ENCODE data around the gene GRAPL.
"Not testable (repeated sequence)": the region's sequence is repeated elsewhere in the genome, so short reads cannot be mapped to it uniquely, and the experiment has no call there.

GRAPL gene

DNA sequence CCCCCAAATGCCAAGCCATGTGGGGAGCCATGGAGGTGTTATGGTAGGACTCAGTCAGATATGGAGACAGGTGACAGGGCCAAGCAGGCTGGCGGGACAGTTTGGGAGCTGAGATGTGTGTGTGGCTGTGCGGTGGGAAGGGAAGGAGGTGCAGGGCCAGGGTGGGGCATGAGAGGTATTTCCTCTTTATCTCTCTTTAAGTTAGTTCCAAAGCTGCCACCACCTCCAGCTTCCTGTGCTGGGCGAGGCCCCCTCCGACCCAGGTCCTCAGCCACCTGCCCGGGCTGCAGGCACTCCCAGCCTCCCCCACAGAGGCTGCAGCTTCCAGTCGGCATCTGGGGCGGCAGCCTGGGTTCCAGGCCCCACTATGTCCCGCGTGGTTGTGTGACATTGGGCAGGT, 6.4 kb downstream of the GRAPL start:
- DNase-seq (ENCODE audit: low read depth); H3K4me3 ChIP-seq (ENCODE audit: low read length): not testable (repeated sequence)

- not testable (repeated sequence) for DNase-seq (ENCODE audit: low read depth)
Observed at GRCh38 chr17:19135391-19135790, 8.0 kb downstream of the GRAPL start.

DNA sequence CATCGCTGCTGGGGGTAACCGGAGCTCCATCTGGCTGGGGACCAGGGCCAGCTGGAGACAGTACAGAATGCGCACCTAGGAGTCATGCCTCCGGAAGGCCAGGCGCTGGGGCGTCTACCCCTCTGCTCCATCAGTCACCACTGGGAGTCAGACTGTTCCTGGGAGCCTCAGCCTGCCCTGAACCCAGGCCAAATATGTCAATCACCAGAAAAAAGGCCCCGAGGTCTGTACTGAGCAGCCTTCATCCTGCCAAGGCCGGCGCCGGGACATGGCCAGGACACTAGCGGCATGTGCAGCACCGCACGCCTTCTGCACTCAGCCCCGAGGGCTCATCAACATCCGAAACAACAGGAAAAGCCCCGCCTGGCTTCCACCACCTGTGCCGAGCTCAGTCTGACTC, 8.7 kb downstream of the GRAPL start:
- H3K4me3 ChIP-seq (ENCODE audit: low read length); DNase-seq (ENCODE audit: low read depth): not testable (repeated sequence)

More at GRCh38 chr17:19135391-19135790, 8.0 kb downstream of the GRAPL start:
- H3K4me3 ChIP-seq (ENCODE audit: low read length), result not testable (repeated sequence)

DNA sequence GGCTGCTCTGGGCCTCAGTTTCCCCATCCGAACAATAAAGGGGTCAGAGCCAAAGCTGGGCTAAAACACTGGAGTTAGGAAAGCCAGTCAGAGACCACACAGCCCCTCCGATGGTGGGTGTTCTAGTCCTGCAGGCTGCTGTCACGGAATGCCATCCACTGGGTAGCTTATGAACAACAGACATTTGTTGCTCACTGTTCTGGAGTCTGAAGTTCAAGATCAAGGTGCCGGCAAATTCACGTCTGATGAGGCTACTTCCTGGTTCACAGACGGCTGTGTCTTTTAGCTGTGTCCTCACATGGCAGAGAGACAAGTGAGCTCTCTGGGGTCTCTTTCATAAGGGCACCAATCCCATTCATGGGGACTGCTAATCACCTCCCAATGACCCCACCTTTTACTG, 9.2 kb downstream of the GRAPL start:
- DNase-seq (ENCODE audit: low read depth); H3K4me3 ChIP-seq (ENCODE audit: low read length): not testable (repeated sequence)

DNA sequence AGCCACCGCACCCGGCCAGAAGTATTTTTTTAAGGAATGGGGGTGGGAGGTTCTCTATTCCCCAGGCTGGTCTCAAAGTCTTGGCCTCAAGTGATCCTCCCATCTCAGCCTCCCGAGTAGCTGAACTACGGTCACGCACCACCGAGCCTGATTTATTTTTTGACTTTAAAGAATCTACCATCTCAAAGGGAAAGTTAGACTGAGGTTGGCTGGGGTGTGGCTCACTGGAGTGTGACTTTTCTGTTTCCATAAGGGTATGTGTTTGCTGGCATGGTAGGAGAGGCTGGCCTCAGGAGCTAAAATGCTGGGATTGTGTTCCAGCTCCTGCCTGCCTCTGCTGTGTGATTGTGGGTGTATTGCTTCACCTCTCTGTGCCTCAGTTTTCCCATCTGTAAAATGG, 10.6 kb downstream of the GRAPL start:
- DNase-seq (ENCODE audit: low read depth); H3K4me3 ChIP-seq (ENCODE audit: low read length): not testable (repeated sequence)

GRCh38 chr17:19141366-19142155, 14.2 kb downstream of the GRAPL start:
- H3K4me3 ChIP-seq (ENCODE audit: low read length); DNase-seq (ENCODE audit: low read depth): not testable (repeated sequence)

DNA sequence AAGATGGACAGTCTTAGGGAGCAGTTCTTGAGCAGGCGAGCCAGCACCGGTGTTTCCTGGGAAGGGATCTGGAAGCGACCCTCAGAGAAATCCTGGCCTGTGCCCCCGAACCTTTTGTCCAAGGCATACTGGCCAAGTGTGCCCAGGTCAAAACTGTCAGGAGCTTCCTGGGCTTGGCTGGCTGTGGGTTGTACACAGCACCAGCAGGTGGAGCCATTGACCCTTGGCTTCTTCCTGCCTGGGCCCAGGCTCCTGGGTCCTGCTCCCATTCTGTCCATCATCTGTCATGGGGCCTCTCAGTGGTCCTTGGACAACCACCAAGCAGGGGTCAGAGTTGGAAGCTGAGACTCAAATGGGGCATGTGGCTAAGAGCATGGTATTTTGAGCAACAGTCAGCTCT, 15.0 kb downstream of the GRAPL start:
- not testable (repeated sequence) for DNase-seq (ENCODE audit: low read depth); H3K4me3 ChIP-seq (ENCODE audit: low read length)

DNA sequence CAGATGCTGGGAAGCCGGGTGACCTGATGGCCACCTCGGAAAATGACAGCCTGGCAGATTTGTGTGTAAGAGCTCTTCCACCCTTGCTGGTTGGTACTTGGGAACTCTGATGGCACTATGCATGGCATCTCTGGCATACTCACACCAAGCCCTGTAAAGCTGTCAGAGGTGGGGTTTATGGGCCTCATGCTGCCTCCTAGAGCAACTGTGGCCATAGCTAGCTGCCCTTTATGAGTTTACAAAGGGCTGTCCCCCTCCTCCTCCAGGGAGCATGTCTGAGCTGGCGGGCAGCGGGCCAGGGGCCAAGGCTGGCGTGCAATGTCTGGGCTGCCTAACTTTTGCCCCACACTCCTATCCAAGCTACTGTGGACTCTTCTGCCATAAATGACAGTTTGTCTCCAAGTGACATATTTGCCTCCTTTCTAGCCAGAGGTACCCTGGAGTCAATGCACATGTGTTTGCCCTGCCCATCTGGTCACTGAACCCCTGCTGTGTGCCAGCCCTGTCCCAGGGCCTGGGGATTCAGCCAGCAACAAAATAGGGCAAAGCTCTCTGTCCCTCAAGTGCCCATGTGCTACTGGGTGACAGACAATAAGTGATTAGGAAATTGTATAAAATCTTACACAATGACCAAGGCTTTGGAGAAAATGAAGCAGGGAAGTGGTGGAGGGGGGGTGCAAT, 15.8 kb downstream of the GRAPL start:
- DNase-seq (ENCODE audit: low read depth); H3K4me3 ChIP-seq (ENCODE audit: low read length): not testable (repeated sequence)

DNA sequence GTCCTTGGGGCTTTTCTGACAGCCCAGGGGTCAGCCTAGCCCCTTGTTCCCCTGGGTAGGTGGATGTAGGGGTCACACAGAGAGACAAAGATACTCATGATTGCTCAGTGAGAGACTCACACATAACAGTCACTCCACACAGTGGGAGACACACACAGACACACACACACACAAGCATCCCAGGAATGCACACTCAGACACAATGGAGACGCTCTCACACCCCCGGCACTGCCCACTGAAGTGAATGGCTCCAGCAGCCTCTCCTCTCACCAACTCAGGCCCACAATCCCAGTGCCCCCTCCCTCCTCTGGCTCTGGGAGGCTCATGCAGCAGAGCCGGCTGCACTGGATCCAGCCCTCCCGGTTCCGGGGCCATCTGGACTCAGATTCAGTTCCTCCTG, 17.0 kb downstream of the GRAPL start:
- not testable (repeated sequence) for H3K4me3 ChIP-seq (ENCODE audit: low read length); DNase-seq (ENCODE audit: low read depth)

GRCh38 chr17:19145471-19145870, 18.1 kb downstream of the GRAPL start:
- H3K4me3 ChIP-seq (ENCODE audit: low read length); DNase-seq (ENCODE audit: low read depth): not testable (repeated sequence)

DNA sequence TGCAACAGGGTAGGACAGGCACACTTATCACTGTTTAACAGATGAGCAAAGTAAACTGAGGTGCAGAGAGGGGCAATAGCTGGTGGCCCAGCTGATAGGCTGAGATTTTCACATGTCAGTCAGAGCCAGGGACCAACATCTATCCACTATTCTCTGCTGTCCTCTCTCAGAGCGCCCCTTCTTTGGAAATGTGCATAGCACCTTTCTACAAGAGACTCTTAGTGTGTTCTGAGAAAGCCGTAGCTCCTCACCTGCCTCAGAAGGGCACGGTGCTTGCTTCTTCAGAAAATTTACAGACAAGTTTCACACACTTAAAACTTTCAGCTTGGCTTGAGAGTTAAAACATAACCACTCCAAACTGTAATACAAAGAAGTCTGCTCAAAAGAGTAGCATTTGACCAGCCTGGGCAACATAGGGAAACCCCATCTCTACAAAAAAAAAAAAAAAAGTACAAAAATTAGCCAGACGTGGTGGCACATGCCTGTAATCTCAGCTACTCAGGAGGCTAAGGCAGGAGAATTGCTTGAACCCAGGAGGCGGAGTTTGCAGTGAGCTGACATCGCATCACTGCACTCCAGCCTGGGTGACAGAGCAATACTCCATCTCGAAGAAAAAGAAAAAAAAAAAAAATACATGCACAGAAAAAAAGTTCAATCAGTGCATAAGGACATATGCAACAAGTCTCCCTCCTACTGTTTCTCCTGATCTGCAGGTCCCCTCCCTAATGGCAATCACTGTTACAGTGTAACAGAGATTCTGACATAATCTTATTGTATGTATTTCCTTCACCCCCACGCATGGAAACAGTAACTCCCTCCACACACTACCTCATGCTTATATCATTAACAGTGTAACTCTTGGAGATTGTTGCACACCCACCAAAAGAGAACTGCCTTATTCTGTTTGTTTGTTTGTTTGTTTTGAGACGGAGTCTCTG, 23.6 kb downstream of the GRAPL start:
- DNase-seq (ENCODE audit: low read depth); H3K4me3 ChIP-seq (ENCODE audit: low read length): not testable (repeated sequence)

DNA sequence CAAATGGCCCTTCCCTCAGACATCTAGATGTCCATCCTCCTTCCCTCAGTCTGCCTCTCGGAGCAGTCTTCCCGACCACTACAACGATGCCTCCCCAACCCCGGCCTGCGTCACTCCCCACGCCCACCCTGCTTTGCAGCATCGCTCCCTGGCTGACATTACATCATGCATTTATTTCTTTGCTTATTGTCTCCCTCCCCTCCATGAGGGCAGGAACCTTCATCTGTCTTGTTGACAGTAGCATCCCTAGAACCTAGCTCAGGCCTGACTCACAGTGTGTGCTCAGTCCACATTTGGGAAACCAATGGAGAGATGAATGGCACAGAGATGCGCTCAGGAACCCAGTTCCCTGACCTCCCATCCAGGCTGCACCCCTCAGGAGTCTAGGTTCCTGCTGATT, 30.2 kb downstream of the GRAPL start:
- not testable (repeated sequence) for H3K4me3 ChIP-seq (ENCODE audit: low read length); DNase-seq (ENCODE audit: low read depth)

DNA sequence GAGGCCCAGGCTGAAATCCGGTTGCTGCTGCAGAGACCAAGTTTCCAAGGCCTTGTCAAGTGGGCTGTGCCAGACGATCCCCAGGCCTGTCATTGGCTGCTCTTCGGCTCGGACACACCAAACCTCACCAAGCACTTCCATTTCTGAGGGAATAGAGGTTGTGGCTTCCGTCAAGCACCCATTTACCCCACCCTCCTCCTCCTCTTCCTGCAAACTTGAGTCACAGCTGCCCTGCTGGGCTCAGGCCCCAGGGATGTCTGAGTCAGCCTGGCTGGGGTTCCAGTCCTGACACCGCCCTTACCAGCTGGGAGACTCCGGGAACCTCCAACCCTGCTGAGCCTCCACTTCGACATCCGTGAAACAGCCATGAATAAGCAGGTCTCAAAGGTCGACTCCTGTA, 31.1 kb downstream of the GRAPL start:
- not testable (repeated sequence) for DNase-seq (ENCODE audit: low read depth); H3K4me3 ChIP-seq (ENCODE audit: low read length)

- DNase-seq (ENCODE audit: low read depth); H3K4me3 ChIP-seq (ENCODE audit: low read length): not testable (repeated sequence)
Observed at GRCh38 chr17:19158938-19159337, 31.5 kb downstream of the GRAPL start.

DNA sequence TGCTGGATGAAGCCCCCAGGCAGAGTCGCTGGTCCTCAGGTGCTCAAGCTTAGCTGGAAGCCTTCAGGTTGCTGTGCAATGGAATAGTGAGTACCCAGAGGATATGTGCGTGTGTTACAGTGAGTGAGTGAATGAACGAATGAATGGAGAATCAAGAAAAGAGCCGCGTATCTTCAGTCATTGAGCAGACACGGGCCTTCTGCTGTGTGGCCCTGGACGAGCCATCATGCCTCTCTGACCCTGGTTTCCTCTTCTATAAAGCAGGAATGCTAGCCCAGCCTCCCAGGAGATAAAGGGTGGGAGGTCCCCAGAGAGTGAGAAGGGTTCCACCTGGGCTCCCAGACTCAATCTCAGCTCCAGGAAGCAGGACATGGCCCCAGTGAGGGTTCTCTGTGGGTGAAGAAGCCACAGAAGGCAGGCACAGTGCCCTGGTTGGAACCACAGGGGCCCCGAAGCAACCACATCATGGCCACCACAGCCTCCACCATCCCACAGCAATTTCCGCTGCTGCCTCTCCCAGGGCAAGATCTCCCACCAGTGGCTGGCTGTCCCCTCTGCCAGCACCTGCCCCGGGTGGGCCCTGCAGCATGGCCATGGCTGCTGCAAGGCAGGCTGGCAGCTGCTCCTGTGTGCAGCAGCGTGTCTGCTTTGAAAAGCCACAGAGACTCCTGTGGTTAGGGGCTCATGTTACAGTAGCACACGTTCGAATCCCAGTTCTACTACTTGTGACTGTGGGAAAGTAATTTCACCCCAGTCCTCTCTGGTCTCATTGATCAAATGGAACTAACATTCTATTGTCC, 34.1 kb downstream of the GRAPL start:
- DNase-seq (ENCODE audit: low read depth); H3K4me3 ChIP-seq (ENCODE audit: low read length): not testable (repeated sequence)

DNA sequence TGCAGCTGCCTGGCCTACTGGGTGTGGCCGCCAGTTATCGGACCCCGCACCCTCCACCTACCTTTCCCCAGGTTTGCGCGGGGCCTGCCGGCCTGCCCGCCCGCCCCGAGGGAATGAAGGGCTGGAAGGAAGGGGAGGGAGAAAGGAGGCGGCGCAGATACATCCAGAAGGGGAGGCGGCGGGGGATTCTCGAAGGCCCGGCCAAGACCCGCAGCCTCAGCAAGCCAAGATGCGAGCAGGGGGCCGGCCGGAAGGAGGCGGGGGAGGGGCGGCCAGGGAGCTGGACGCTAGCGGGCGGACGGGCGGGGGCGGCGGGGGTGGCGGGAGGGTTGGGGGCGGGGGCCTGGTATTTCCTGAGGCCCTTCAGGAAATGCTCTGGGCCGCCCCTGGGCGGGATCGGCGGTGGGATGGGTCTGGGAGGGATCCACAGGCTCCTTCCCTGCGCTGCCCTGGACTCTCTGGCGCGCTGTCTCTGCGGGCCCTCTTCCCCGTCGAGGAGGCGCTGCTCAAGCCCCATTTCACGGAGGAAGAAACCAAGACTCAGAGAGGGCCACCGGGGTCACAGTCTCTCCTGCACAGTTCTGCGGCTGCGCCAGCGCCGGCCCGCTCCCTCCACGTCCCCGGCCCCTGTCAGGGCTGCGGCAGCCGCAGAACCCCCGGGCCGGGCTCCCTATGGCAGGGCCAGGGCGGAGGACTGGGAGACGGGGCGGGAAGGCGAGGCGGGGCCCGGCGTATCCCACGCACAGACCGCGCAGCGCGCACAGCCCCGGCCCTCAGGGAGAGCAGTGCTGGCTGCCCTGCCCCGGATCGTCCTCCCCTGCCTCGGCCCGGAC, 35.2 kb downstream of the GRAPL start:
- not testable (repeated sequence) for DNase-seq (ENCODE audit: low read depth); H3K4me3 ChIP-seq (ENCODE audit: low read length)

GRCh38 chr17:19174422-19174821, 47.0 kb downstream of the GRAPL start:
- DNase-seq (ENCODE audit: low read depth); H3K4me3 ChIP-seq (ENCODE audit: low read length): not testable (repeated sequence)

DNA sequence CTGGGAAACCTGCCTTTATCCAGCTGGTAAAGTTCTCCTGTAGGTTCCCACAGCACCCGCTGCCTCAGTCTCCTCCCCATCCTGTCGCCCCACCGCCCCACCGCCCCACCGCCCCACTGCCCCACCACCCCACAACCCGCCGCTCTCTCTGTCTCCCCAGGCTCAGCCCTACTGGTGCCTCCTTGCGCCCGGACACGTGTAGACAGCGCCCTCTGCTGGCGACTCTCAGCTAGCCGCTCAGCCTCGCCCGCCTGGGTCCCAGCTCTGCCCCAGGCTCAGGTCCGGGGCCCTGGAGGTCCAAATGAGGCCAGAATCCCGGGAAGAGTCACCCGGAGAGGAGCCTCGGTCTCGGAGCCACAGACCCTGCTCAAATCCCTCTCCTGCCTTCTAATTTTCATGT, 48.0 kb downstream of the GRAPL start:
- not testable (repeated sequence) for H3K4me3 ChIP-seq (ENCODE audit: low read length); DNase-seq (ENCODE audit: low read depth)

Data from epithelial cell of esophagus (primary cell).